Glomerular visceral epithelial cell (primary cell): ENCODE measurements around the gene CLSTN2.

Experiments used
- DNase-seq: peaks from one replicate; pipeline ENCODE4 v3.0.0-alpha.2; 2016; ENCODE audit errors: extremely low spot score

CLSTN2 gene

DNA sequence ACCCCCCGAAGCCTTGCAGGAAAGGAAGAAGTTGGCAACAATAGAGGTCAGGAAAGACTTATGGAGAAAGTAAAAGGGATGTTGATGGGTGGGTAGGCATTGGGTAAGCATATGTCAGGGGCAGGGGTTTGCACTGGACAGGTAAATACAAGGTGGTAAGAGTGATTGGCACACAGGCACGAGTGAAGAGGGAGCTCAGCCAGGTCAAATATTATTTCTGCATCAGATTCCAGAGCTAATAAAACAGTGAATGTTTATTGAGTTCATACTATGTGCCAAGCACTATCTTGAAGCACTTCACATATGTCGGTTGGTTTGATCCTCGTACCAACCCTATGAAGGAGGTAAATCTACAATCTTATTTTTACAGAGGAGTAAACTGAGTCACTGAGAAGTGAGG, 6.6 kb downstream of the CLSTN2 start:
- no peak for DNase-seq

DNA sequence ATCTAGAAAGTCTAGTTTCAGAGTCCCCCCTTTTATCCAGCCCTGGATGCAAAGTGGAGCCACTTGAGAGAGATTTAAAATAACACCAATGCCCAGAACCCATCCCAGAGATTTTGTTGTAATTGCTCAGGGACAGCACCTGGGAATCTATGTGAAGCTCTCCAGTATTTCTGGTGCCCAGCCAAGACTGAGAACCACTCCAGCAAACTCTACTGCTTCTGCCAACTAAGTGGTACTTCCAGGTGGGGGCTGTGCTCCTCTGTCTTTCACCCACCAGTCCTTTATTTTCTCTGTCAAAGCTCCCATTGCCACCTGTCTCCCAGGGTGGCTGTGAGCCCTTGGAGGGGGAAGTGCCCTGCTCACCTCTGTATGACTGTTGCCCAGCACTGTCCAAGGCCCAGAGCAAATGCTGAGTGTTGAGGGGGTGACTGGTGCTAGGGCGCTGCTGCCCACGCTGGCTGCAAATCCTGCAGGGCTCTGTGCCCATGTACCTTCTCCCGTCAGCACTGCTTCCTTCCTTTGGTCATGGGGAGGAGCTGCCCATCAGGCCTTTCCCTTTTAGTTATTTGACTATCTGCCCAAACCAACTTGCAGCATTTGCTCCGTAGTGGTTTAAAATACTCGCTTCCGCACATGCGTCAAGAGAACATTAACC, 9.4 kb downstream of the CLSTN2 start:
- DNase-seq, result no peak

DNA sequence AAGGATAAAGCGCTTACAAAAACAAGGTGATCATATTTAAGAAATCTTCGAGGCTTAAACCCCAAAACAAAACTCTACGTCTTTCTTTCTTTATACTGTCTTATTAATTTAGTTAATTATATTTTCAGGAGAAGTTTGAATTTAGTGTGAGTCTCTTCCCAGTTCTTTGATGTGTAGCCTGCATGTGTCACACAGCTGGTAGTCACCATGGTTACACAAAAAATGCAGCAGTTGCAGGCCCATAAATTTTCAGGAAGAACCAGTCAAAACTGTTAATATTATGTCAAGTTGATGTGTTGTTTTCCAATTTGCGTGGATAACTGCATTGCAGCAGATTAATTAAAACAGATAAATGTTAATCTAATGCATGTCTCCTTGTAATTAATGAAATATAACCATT, 10.4 kb downstream of the CLSTN2 start:
- no peak for DNase-seq

DNA sequence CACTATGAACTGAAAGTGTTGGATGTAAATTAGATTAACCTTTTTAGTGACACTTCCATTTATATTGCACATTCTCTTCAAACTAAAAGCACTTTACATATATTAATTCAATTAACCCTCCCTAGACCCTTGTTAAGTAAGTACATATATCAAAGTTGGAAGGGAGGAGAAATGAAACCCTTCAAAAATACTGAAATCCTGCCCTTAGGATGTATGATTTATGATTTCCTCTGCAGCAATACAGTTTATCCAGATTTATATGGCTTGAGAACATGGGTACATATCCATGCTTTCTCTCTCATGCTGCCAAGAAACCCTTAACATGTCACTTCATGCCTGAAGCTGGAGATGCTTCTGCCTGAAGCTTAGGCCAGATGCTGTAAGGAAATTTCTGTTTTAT, 11.0 kb downstream of the CLSTN2 start:
- no peak for DNase-seq

DNA sequence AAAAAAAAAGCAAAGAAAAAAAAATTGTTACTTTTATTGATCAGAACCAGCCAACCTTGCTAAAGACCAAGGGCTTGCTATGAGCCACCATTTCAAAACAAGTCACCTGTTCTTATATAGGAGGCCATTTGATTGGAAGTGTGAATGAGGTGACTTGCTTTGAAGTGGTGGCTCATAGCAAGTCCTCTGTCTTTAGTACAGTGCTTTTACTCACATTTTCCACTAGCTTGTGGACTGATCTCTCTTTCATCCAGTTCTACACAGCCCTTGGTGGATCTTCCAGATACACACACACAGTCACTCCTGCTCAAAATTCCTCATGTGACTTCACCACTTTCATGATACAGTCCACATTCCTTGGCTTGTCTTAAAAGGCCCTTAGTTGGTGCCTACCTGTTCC, 13.5 kb downstream of the CLSTN2 start:
- DNase-seq, result no peak

DNA sequence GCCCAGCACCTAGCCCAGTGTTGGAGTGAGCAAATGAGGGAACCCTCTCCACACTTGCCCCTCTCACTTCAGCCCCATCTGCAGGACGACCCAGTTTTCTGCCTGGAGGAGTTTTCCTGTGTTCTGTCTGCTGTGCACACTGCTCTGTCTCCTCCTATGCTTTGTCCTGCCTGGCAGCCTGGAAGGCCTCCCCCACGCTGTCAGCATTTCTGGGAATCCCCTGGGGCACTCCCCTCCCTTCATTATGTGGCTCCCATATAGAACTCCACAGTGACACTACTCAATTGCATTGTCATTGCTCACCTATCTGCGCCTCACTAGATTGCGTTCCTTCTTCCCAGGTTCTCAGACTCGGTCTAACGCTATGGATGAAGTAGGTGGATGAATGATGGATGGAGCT, 13.9 kb downstream of the CLSTN2 start:
- DNase-seq, result no peak

DNA sequence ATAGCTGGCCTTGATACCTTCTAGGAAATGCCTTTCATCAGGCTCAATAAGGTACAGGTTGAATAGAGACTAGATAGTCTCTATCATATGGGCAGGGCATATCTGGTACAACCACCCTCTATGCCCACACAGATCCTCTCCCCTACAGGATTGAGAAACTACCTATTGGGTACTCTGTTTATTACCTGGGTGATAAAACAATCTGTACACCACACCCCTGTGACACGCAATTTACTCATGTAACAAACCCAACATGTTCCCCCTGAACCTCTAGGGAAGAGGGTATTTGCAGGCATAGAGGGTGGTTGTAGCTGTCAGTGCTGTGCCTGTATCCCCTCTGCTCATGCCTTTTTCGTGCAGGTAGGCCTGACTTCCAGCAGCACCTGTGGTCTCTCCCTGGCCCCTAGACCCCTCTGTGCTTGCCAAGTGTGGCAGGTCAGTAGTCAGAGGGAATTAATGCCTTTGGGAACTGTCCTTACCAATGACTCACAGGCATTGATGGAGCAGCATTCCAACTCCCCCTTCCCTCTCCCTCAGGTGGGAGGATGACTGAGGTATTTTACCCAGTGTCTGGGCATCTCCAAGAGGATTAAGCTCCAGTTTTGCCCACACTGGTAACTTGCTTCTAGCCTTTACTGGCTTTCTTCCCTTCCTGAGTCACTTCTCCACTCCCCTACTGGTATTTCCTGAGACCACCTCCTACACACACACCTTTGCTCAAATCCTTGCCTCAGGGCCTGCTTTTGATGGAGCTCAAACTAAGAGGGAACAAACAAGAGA, 18.3 kb downstream of the CLSTN2 start:
- no peak for DNase-seq

DNA sequence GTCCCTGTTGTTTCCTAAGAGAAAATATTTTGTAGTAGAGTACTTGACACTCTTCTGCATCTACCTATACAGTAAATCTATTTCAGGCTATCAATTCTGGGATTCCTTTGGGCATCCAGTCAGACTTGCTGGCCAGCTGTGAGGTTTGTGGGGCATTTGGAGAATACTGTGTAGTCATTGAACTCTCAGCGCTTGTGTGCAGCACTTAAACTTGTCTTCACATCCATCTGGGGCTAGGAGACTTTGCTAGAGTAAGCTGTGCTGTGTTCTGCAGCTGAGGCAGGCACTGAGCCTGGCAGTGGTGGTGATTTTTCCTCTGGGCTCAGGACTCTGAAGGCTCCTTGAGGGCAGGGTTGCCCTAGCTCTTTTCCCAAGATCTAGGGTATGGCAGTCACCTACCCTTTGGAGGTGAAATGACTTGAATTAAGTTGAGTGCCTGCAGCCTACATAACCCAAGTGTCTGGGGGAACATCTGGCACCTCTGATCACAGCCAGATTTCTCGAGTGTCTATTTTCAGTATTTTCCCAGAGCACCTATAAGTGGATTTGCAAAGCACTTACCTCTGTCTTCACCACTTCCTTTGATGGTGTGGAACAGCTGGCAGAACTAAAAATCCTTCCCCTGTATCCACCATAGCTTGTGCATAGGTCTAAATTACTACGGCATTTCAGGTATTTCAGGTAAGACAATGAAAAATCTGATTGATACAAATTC, 19.3 kb downstream of the CLSTN2 start:
- DNase-seq, result no peak

DNA sequence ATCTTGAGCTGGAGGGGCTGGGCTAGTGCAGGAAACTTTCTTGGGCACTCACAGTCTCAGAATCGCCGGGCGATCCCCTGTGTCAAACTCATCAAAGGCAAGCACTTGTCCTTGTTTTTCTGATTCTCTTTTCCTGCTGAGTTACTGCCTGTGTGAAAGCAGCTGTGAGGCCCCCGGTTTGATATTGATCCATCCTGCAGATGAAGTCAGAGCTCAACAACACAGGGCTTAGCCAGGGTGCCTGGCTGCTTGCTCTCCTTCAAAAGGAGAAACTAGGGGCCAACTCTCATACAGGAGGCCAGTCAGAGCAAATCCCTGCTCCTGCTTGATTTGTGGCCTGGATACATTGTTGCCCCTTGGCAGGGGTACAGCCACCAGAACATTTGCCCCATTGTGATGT, 22.9 kb downstream of the CLSTN2 start:
- DNase-seq, result no peak

DNA sequence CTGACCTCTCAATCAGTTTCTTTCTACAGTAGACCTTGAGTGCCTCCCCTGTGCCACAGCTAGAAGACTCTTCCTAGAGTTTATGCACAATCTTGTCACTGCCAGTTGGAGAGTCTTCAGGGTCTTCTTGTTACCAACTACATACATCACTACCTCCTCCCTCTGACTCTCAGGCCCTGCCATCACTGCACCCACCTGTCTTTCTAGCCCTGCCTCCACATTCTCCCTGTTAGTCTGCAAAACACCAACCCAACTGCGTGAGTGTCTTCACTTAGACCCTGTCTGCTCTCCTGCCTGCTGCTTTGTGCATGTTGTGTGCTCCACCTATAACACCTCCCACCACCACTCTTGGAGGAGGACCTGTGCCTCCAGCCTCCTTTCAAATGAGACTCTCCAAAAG, 34.4 kb downstream of the CLSTN2 start:
- DNase-seq, result no peak

DNA sequence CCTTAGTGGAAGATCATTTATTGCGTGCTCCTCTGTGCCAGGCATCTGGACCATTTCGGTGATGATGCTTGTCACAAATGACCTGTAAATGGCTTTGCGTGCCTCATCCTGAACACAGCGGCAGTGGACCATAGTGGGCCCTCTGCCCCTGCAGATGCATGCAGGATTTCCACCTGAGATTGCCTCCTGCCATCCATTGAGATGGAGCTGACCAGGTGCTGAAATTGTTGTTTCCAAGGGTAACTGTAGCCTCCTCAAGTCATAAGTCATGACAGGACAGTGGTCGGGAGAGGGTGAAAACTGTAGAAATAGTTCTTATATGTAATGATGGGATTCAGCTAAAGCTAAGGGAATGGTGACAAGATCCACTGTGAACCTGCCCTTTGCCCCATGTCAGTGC, 35.5 kb downstream of the CLSTN2 start:
- DNase-seq, result no peak

DNA sequence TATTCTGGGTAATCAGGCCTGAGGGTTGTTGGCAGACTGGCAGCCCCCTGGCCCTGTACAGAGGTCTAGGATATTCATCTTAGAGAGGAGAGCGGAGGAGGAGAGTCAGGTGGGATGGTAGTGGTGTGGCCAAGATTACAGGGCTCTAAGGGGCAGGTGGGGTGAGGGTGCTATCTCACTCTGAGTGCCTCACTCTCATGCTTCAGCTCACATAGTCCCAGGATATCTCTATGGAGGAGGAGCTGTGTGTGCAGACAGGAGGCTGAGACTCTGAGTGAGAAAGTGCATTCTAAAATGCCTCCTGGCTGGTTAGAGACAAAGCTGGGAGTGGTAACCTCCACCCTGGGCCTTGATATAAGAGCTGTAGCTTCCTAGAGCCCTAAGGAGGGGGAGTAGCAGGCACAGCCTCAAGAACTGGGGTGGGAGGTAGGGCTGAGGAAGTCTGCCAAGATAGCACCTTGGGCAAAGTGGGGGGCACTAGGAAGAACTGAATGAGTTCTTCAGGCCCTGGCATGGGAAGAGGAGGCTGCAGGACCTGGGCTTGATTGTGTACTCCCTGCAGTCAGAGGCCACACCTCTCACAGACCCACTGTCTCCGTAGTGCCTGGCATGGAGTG, 39.9 kb downstream of the CLSTN2 start:
- DNase-seq, result no peak

DNA sequence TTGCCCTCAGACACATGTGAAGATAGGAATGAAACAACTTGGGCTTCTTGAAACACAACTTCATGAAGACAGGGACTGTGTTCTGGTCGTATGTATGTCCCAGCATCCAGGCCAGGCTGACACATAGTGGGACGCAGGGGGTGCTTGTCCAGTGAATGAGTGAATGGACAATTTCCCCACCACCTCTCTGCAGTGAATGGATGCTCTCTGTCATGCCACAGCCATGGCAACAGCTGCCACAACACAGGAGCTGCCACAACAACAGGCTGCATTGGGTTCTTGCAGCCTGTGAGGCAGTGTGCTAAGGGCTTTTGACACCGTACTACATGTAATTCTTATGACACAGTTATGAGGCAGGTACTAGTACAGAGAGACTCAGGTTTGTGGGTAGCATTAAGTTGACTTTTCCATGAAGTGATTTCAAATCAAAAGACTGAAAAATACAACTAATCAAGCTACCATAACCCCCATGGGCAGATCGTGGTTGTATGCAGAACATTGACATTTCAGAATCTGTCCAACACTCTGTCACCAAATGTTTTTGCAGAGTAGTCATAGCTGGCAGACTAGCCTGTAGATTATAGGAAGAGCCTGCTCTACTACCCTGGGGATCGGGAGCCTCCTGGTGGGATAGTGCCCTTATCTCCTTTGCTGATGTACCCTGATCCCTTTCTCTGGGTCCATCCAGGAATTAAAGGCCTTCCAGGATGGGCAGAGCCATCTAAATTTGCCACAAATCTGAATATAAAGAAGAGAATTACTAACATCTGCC, 40.8 kb downstream of the CLSTN2 start:
- no peak for DNase-seq

DNA sequence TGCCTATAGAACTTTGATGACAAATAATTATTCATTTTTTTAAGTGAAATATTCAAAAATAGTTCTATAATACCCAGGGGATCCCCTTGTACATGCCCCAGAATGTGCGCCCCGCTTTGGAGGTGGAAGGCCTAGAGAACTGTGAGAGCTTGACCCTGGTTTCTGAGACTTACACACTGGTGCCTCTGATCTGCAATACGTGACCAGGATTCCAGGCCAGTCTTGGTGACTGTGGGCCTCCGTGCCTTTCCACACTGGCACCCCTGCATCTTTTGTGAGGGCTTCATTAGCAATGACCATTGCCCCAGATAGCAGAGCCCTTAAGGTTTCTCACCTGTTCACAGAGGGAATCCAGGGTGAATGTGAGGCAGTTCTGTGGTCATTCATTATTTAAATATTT, 44.0 kb downstream of the CLSTN2 start:
- no peak for DNase-seq

DNA sequence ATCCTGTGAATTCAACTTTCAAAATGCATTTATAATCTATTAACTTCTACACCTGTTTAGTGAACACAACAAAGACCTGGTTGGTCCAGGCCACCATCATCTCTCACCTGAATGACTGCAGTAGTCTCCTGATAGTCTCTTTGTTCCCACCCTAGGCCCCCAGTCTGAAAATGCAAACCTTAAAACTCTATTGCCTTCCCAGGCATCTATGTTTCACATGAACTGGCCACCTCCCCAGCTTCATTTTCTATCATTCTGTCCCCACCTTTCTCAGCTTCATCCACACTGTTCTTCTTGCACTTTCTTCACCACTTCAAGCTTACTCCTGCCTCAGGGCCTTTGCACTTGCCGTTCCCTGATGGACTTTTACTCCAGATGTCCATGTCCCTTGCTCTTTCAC, 45.0 kb downstream of the CLSTN2 start:
- DNase-seq, result no peak

DNA sequence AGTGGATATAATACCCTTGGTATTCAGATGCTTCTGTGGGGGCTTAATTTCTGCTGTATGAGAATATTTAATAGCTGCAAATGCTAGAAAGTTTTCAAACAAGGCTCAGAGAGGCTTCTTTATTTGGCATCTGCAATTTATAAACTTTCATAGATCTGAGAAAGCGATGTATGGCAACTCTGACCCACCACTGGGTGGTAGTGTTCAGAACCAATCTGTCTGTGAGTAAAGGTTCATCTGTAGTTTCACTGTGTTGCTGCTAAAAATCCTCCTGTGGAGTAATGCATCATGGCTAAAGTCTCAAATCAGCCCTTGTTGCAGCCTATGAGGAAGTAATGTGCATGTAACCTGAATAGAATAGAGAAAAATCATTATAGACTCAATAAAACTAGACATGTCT, 47.4 kb downstream of the CLSTN2 start:
- DNase-seq, result no peak

DNA sequence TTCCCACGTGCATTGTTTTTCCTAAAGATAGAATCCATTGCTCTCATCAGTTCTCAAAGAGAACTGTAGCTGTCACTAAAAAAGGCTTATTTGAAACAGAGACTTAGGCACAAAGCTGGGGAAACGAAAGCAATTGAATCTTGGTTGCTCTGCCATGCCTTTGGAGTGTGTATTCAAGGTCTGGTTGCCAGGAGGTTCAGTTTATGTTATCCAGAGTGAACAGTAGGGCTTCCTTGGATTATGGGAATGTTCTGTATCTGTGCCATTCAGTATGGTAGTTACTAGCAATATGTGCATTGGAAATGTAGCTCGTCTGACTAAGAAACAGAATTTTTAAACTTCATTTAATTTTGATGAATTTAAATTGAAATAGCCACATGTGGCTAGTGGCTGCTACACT, 50.6 kb downstream of the CLSTN2 start:
- no peak for DNase-seq

DNA sequence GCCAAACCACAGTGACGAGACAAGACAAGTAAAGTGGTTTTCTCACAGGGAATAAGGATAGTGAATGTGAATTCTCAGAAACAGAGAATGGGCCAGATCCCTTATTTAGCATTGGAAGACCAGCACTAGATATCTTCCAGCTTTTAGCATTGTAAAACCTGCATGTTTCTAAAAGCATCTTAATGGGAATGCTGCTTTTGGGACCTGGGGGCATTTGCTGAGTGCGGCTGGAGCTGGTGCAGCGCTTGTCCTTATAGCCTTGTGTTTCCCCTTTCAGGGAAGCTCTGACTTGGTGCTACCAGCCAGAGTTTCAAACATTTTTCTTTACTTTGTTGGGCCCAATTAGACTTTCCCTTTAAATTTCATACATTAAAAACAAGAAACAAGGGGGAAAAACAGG, 52.9 kb downstream of the CLSTN2 start:
- no peak for DNase-seq

DNA sequence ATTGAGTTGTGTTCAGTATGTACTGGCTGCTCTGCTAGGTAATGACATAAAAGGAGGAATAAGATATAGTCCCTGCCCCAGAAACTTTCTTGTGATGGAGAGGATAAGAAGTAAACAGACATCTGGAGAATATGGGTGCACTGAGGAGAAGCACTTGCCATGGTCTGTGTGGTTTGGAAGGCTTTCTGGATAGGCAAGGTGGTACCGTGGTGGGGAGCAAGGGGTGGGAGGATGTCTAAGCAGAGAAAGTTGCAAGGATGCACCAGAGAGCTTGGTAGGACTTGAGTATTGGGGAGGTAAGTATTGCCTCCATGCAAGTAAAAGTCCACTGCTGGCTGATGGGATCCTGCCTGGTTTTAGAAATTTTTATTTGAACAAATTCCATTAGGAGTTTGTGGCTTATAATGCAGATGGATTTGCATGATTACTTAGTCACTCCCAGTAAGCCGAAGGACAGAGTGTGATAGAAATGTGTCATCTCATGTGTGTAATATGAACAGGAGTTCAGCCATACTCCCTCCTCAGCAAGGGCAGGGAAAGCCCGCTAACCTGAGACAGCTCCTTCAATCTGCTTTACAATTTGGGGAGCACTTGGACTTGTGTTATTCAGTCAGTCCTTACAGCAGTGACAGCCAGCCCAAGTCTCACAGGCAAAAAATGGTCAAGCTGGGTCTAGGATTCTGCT, 53.6 kb downstream of the CLSTN2 start:
- DNase-seq, result no peak

DNA sequence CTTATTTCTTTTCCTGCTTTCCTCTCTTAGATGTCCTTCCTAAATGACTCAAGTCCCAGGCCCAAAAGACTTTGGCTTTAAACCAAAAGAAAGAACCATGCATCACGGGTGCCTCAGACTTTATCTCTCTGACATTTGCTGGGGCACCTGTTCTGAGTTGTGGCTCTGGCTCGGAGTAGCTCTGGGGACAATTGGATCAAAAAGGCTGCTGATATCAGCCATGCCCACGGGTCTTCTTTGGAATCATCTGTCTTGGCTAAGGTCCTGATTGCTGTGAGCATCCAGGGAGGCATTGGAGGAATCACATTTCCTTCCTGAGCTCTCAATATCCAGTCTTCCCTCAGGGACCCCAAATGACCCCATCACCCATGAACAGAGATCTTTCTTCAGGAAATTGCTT, 59.9 kb downstream of the CLSTN2 start:
- DNase-seq, result no peak

DNA sequence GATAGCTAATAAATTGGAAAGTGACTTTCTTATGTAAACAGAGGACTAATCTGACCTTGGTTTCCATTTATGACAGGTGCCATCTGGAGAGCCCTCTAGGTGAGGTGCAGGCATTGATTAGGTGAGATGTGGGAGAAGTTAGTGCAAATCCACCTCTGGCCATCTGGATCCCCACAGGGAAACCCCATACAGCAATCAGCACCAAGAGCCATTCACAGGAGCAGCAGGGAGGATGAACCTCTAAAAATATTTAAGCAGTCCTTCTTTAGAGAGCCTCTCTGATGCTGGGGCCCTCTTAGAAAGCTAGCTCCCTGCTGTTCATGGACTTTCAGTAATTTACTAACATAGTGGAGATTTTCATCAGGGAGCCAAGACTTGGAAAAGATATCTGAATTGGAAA, 69.3 kb downstream of the CLSTN2 start:
- DNase-seq, result no peak
